Keratinocyte (primary cell): ENCODE results near the gene MOB4.

Experiments used
- CTCF ChIP-seq, 3 experiments: IDR thresholded peaks in 1 of 3; conservative IDR thresholded peaks in 1 of 3; optimal IDR thresholded peaks in 1 of 3; 2 replicates in 2 of 3; 3 replicates in 1 of 3; pipeline versions ENCODE3 to v1.5.1; 2011; ENCODE audit warnings: low read length in 3 of 3, mild to moderate bottlenecking in 3 of 3, moderate library complexity in 2 of 3, control low read depth in 1 of 3, inconsistent platforms in 1 of 3; ENCODE audit not compliant: insufficient read depth in 2 of 3; ENCODE audit errors: extremely low read depth in 1 of 3
- EZH2 ChIP-seq: IDR thresholded peaks from one replicate; pipeline ENCODE4 v1.6.1; 2012; ENCODE audit warnings: inconsistent platforms, mild to moderate bottlenecking, low read length, moderate library complexity

- TF ChIP-seq CTCF (optimal IDR thresholded peaks at IDR 0.05 in 1 of 3, IDR thresholded peaks at IDR 0.05 in 1 of 3, conservative IDR thresholded peaks at IDR 0.05 in 1 of 3; ENCODE audit: extremely low read depth in 1 of 3, insufficient read depth in 2 of 3, low read length in 3 of 3) (no peak), EZH2 (no peak)
These were observed 80.9 kb downstream of the MOB4 start for GRCh38 chr2:197596766-197597165.
